MCF 10A (cell line): ENCODE data around the gene PPFIA2. TPM values are rescaled to one million over a fixed set of nuclear protein-coding genes. Genes with fewer than 3 reads are reported as not detected.
A peak's percentile ranks its signal among the peaks of the same experiment; 100 is the strongest.

Experiments used
- BruUV-seq: library from RNA; stranded (reverse); fragments of 400-500 nt; replicated peaks from 2 replicates; lab custom pipeline; 2021; lab: Mats Ljungman, UMichigan
- CTCF ChIA-PET: fragments of 300-600 bp; sonication (Branson Sonifier 250); formaldehyde crosslinking; extraction: SDS; loops from one replicate; lab custom pipeline; 2021; ENCODE audit warnings: antibody characterized with exemption, inconsistent platforms; lab: Yijun Ruan, JAX
- POLR2A ChIA-PET: fragments of 300-600, 350-650 bp; sonication (Branson Sonifier 250); formaldehyde crosslinking; extraction: SDS; loops from one replicate; lab custom pipeline; 2020; ENCODE audit warnings: antibody characterized with exemption, inconsistent platforms; lab: Yijun Ruan, JAX
- DNase-seq: peaks from one replicate; pipeline ENCODE4 v3.0.0-alpha.2; 2018; ENCODE audit not compliant: unreplicated experiment
- H3K27ac Mint-ChIP-seq: one replicate; pipeline ENCODE4 v1.8.0; 2022; ENCODE audit warnings: mild to moderate bottlenecking, low read depth, mixed read lengths; ENCODE audit not compliant: unreplicated experiment
- H3K27me3 Mint-ChIP-seq: one replicate; pipeline ENCODE4 v1.8.0; 2022; ENCODE audit warnings: mixed read lengths; ENCODE audit not compliant: insufficient read depth, unreplicated experiment
- H3K36me3 Mint-ChIP-seq: one replicate; pipeline ENCODE4 v1.8.0; 2022; ENCODE audit warnings: mild to moderate bottlenecking, moderate library complexity, mixed read lengths; ENCODE audit not compliant: insufficient read depth, unreplicated experiment
- H3K4me1 Mint-ChIP-seq: one replicate; pipeline ENCODE4 v1.8.0; 2022; ENCODE audit warnings: mixed read lengths; ENCODE audit not compliant: insufficient read depth, unreplicated experiment
- H3K4me3 Mint-ChIP-seq: one replicate; pipeline ENCODE4 v1.8.0; 2022; ENCODE audit warnings: mild to moderate bottlenecking, moderate library complexity, mixed read lengths; ENCODE audit not compliant: unreplicated experiment
- H3K9me3 Mint-ChIP-seq: one replicate; pipeline ENCODE4 v1.8.0; 2022; ENCODE audit warnings: mixed read lengths; ENCODE audit not compliant: unreplicated experiment
- CTCF ChIP-seq: fragments of 200-600 bp; IDR thresholded peaks from one replicate; pipeline ENCODE4 v1.8.0; 2022; ENCODE audit warnings: antibody characterized with exemption, mild to moderate bottlenecking; ENCODE audit not compliant: unreplicated experiment
- intact Hi-C: fragments of 100-400 bp; cut with micrococcal nuclease; formaldehyde crosslinking; loops from 2 replicates; pipeline ENCODE4 v1.14.1; 2022
- total RNA-seq: library from RNA; stranded (reverse); gene quantifications from 2 replicates; pipeline ENCODE4 v1.2.3, GENCODE V29; 2022

PPFIA2 gene
- total RNA-seq, 1 experiment from 2014 or later, result 2.2 TPM

- Mint-ChIP-seq H3K27ac (no peak overlapping the region), H3K4me1 (no peaks in the 10 kb centered on the region), H3K36me3 (no peaks in the 10 kb centered on the region), H3K4me3 (no peak overlapping the region), H3K27me3 (peaks cover 21% of the 10 kb centered on the region), H3K9me3 (no peaks in the 10 kb centered on the region)
- DNase-seq, result no peak
- POLR2A ChIA-PET, result no interaction called here
- intact Hi-C loops, result no loop called here
- no TSS peak for BruUV-seq
- CTCF ChIA-PET, result no interaction called here
- TF ChIP-seq CTCF, result no peak
These were observed 46.6 kb downstream of the PPFIA2 start for GRCh38 chr12:81712536-81712935.

- CTCF ChIA-PET, result no interaction called here
- TF ChIP-seq CTCF, result no peak
- POLR2A ChIA-PET, result no interaction called here
- Mint-ChIP-seq H3K4me1 (no peaks in the 10 kb centered on the region), H3K27ac (no peak overlapping the region), H3K36me3 (no peaks in the 10 kb centered on the region), H3K4me3 (no peak overlapping the region), H3K9me3 (no peaks in the 10 kb centered on the region), H3K27me3 (peaks cover 23% of the 10 kb centered on the region)
- intact Hi-C loops, result no loop called here
- no peak for DNase-seq
- BruUV-seq, result no TSS peak
These were observed 53.6 kb downstream of the PPFIA2 start for GRCh38 chr12:81705586-81705985.

GRCh38 chr12:81699551-81699950 lies 59.6 kb downstream of the PPFIA2 start:
- peak; percentile 4 for DNase-seq
- Mint-ChIP-seq H3K9me3 (no peaks in the 10 kb centered on the region), H3K4me1 (peaks cover 8% of the 10 kb centered on the region), H3K27ac (no peak overlapping the region), H3K36me3 (no peaks in the 10 kb centered on the region), H3K4me3 (no peak overlapping the region), H3K27me3 (peaks cover 23% of the 10 kb centered on the region)
- intact Hi-C loops, result no loop called here
- ChIA-PET CTCF (interaction anchor here (0.6 kb wide), 1 partner anchor 1494 kb away, joined by 3 read pairs; no protein-coding TSS in a partner anchor), POLR2A (no interaction called here)
- no peak for TF ChIP-seq CTCF
- no TSS peak for BruUV-seq

GRCh38 chr12:81692008-81692407 lies 67.1 kb downstream of the PPFIA2 start:
- CTCF ChIA-PET, result no interaction called here
- Mint-ChIP-seq H3K27ac (no peak overlapping the region), H3K4me3 (no peak overlapping the region), H3K4me1 (peaks cover 7% of the 10 kb centered on the region), H3K9me3 (no peaks in the 10 kb centered on the region), H3K36me3 (no peaks in the 10 kb centered on the region), H3K27me3 (no peaks in the 10 kb centered on the region)
- intact Hi-C loops, result no loop called here
- peak; percentile 81 for DNase-seq
- no peak for TF ChIP-seq CTCF
- POLR2A ChIA-PET, result no interaction called here
- BruUV-seq, result no TSS peak
